AG09319 (cell line): Measurements from ENCODE around the gene L3MBTL3.

Source experiments
- DNase-seq: peaks from one replicate; pipeline ENCODE4 v3.0.0-alpha.2; 2010; ENCODE audit warnings: low read depth; ENCODE audit errors: extremely low read depth
- TF ChIP-seq, protein P1 (sequence below): IDR thresholded peaks from 2 replicates; pipeline ENCODE4 v1.5.1; 2011; ENCODE audit warnings: low read depth, mild to moderate bottlenecking, inconsistent platforms, low read length, moderate library complexity

The L3MBTL3 gene

DNA sequence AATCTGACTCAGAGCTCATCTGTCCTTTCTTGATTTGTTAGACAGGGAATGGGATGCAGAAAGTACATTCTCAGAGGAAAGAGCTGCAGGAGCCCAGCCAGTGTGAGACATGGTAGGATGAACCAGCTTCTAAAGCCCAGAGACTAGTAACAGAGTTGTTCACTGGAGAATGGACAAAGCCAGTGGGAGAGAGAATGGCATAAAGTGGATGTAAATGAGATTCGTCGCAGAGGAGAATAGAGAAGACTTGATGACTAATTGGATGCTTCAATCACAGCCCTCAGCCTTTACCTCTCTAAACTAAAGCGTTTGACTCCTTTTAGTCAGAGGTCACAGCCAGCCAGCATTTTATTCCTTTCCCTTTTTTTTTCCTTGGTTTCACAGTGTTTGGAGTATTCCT, 25.5 kb upstream of the L3MBTL3 start:
- TF ChIP-seq, protein P1, sequence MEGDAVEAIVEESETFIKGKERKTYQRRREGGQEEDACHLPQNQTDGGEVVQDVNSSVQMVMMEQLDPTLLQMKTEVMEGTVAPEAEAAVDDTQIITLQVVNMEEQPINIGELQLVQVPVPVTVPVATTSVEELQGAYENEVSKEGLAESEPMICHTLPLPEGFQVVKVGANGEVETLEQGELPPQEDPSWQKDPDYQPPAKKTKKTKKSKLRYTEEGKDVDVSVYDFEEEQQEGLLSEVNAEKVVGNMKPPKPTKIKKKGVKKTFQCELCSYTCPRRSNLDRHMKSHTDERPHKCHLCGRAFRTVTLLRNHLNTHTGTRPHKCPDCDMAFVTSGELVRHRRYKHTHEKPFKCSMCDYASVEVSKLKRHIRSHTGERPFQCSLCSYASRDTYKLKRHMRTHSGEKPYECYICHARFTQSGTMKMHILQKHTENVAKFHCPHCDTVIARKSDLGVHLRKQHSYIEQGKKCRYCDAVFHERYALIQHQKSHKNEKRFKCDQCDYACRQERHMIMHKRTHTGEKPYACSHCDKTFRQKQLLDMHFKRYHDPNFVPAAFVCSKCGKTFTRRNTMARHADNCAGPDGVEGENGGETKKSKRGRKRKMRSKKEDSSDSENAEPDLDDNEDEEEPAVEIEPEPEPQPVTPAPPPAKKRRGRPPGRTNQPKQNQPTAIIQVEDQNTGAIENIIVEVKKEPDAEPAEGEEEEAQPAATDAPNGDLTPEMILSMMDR: no peak

GRCh38 chr6:129994410-129994809, 24.0 kb upstream of the L3MBTL3 start:
- TF ChIP-seq, protein P1: no peak
- no peak for DNase-seq

More for the DNA sequence above, 25.5 kb upstream of the L3MBTL3 start:
- DNase-seq: no peak

DNA sequence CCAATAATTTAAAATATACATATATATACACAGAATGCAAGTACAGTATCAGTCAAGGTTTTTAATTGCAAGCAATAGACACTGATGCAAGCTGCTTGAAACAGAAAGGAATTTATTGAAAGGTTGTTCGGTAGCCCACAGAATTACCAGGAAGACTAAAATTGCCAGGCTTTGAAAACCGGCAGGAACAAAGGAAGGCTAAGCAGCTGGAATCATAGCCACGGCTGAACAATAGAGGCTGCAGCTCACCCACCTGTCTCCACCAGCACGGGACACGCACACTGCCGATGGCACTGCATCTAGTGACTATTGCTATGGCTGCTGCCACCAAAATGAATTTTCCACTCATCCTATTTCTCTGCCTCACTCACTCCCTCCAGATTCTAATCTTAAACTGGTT, 22.0 kb upstream of the L3MBTL3 start:
- DNase-seq: no peak
- TF ChIP-seq, protein P1: no peak

DNA sequence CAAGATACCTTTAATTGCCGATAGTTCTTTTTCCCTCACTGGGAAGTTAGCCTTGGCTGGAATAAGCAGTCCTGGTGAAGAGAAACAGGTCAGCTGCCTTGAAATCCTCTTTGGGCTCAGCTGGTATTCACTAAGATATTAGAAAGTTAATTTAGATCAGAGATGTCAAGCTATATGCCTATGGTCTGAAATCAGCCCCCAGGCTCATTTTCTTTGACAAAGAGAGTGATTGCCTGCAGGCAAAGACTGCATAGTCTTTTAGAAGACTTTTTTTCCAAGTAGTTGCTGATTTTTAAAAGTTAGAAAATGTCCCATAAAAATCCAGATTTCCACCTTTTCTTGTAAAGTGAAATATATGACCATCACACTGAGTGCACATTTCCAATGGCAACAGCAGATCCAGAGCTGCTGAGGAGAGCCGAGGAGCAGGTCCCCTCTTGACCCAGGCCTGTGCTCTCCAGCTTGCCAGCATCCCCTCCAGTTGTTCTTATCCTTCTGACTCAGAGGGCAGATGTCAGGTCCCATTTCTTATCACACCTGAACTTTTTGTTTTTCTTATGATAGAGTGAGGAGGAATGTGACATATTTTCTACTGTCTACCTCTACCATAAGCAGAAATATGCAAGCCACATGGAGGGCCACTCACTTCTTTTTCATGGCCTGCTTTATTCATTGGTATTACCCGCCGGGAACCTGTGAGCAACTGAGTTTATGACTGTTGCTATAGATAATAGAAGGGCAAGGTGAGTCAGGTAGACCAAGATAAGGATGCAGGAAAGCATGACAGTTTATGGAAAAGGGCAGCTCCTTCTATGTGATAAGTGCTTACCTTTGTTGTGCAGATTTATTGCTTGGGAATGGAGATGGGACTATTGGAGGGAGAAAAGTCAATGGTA, 17.6 kb upstream of the L3MBTL3 start:
- TF ChIP-seq, protein P1: no peak
- no peak for DNase-seq

DNA sequence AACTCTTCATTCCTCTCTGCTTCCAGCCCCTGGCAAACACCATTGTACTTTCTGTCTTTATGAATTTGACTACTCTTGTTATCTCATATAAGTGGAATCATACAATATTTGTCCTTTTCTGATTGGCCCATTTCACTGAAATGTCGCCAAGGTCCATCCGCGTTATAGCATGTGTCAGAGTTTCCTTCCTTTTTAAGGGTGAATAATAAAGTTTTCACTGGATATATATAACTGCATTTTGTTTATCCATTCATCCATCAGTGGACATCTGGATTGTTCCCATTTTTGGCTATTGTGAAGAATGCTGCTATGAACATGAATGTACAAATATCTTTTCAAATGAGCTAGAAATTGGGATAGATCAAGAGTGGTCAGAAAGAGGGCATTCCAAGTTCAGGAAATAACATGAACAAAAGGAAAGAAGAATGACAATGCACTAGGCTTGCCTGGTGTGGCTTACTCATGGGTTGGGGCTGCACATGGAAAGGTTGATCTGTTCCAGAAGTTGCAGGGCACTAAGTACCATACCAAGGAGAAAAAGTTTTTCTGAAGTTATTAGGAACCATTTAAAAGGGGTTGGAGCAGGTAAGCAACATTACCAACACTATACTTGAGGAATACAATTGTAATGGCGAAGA, 10.0 kb upstream of the L3MBTL3 start:
- no peak for DNase-seq
- TF ChIP-seq, protein P1: no peak

DNA sequence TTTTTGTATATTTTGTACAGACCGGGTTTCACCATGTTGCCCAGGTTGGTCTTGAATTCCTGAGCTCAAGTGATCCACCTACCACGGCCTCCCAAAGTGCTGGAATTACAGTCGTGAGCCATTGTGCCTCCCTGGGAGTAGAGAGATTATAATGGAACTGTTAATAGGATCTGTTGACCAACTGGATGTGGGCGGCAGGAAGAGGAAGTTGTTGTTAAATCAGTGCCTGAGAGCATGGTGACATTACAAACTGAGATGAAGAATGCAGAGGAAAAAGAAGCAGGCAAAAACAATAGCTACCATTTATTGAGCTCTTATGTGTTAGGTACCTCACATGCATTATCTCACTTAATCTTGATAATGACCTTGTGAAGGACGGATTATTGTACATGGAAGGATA, 9.2 kb upstream of the L3MBTL3 start:
- TF ChIP-seq, protein P1: no peak
- DNase-seq: no peak

GRCh38 chr6:130010387-130010786, 8.0 kb upstream of the L3MBTL3 start:
- TF ChIP-seq, protein P1: no peak
- no peak for DNase-seq
